Thyroid gland (tissue), 4 donors: ENCODE data around the gene TMEM191C. TPM values are rescaled to one million over a fixed set of nuclear protein-coding genes. Genes with fewer than 3 reads are reported as not detected.
"Not testable (repeated sequence)": the region's sequence is repeated elsewhere in the genome, so short reads cannot be mapped to it uniquely, and the experiment has no call there.

Source experiments
- DNase-seq, 2 donors: peaks; one replicate each; pipeline ENCODE4 v3.0.0-alpha.2; 2019
- H3K27ac ChIP-seq, 3 donors: fragments of 200-600 bp; sonication (generic); 1 replicate in 2 of 3; 2 replicates in 1 of 3; pipeline ENCODE4 v1.5.1; 2016 to 2019; ENCODE audit warnings: mild to moderate bottlenecking in 1 of 3, moderate library complexity in 1 of 3
- H3K27me3 ChIP-seq: fragments of 200-600 bp; sonication (generic); one replicate; pipeline ENCODE4 v1.5.1; 2019
- H3K36me3 ChIP-seq, 2 donors: fragments of 200-600 bp; sonication (generic); one replicate each; pipeline ENCODE4 v1.5.1; 2016 to 2019
- H3K4me1 ChIP-seq, 2 donors: fragments of 200-600 bp; sonication (generic); one replicate each; pipeline ENCODE4 v1.5.1; 2017 to 2019
- H3K4me3 ChIP-seq, 3 donors: fragments of 200-600 bp; sonication (generic); replicated peaks in 1 of 3; 1 replicate in 2 of 3; 2 replicates in 1 of 3; pipeline ENCODE4 v1.5.1; 2016; ENCODE audit warnings: mild to moderate bottlenecking in 1 of 3
- H3K9me3 ChIP-seq: fragments of 200-600 bp; sonication (generic); one replicate; pipeline ENCODE4 v1.5.1; 2017
- POLR2A ChIP-seq, 2 donors: fragments of 450-650 bp; IDR thresholded peaks; one replicate each; pipeline ENCODE4 v1.6.1; 2017; ENCODE audit warnings: antibody characterized with exemption in 2 of 2, mild to moderate bottlenecking in 2 of 2, moderate library complexity in 1 of 2
- WGBS, 2 donors: methylation state at CpG; one replicate each; pipeline ENCODE4 v1.1.5; 2017; 5-methylcytosine and 5-hydroxymethylcytosine counted together
- intact Hi-C: fragments of 100-400 bp; cut with DNase I; formaldehyde crosslinking; loops from one replicate; pipeline ENCODE4 v1.15.1; 2023
- total RNA-seq, 4 donors: library from RNA; depleted of rRNA; stranded (reverse); fragments of >200 nt; gene quantifications; one replicate each; pipeline ENCODE4 v1.2.3, GENCODE V29; 2016
- TF ChIP-seq, protein P1 (sequence below), 6 experiments: fragments of 200-600 bp in 3 of 6; fragments of 450-650 bp in 3 of 6; sonication (generic) in 3 of 6; IDR thresholded peaks; one replicate each; pipeline ENCODE4 v1.5.1; 2016 to 2019; ENCODE audit warnings: antibody characterized with exemption in 6 of 6, mild to moderate bottlenecking in 2 of 6, inconsistent platforms in 1 of 6, moderate library complexity in 1 of 6

TMEM191C gene
- total RNA-seq, 4 donors from 2014 or later, result 0.20 to 3.9 (median 0.91) TPM

DNA sequence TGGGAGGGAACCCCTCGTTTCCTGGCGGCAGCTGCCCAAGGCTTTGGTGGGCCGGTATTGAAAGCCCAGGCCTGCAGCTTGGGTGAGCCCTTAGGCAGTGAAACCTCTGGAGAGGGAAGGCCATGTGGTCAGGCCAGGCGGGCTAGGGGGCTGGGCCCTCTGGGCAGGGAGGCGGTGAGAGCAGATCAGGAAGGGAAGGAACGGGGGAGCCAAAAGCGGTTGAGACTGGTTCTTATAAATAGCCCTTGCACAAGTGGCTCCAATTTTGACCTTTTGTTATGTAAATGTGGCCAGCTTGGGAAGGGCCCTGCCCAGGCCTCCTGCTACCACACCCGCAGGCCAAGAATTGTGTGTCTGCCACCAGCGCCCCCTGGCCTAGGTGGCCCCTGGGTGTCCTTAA is 25.1 kb upstream of the TMEM191C start:
- H3K27me3 ChIP-seq, DNase-seq, intact Hi-C loops, H3K4me3 ChIP-seq, H3K9me3 ChIP-seq, H3K27ac ChIP-seq: not testable (repeated sequence)
- Histone ChIP-seq H3K4me1 (peaks cover 13 to 14% of the 10 kb centered on the region in 2 donors), H3K36me3 (peaks cover 11 to 20% of the 10 kb centered on the region in 2 donors)
- WGBS, 2 donors, result no CpG with 5 or more reads among the region's 9 CpGs

DNA sequence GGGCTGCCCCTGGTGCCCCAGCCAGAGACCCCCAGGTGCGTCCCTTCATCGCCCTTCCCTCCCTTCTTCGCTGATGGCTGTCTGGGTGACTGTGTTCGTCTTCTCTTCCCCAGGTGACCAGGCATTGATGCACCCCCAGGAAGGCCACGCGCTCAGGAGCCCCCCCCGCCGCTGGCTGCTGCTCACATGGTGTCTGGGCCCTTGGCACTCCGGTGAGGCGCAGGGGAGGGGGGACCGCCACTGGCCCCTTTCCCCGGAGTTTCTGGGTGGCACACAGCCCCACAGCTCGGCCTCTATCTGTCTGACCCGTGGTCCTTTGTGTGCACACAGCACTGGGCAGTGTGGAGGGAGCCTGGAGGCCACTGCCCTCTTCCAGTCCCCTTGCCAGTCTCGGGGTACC is 24.5 kb upstream of the TMEM191C start:
- H3K9me3 ChIP-seq, H3K4me3 ChIP-seq, DNase-seq, intact Hi-C loops, H3K27me3 ChIP-seq: not testable (repeated sequence)
- Histone ChIP-seq H3K4me1 (peaks cover 13 to 14% of the 10 kb centered on the region in 2 donors), H3K36me3 (peaks cover 11 to 20% of the 10 kb centered on the region in 2 donors), H3K27ac (peak overlapping the region in 2 of 3 donors; percentile 20 to 33)
- no CpG with 5 or more reads among the region's 15 CpGs for WGBS, 2 donors

DNA sequence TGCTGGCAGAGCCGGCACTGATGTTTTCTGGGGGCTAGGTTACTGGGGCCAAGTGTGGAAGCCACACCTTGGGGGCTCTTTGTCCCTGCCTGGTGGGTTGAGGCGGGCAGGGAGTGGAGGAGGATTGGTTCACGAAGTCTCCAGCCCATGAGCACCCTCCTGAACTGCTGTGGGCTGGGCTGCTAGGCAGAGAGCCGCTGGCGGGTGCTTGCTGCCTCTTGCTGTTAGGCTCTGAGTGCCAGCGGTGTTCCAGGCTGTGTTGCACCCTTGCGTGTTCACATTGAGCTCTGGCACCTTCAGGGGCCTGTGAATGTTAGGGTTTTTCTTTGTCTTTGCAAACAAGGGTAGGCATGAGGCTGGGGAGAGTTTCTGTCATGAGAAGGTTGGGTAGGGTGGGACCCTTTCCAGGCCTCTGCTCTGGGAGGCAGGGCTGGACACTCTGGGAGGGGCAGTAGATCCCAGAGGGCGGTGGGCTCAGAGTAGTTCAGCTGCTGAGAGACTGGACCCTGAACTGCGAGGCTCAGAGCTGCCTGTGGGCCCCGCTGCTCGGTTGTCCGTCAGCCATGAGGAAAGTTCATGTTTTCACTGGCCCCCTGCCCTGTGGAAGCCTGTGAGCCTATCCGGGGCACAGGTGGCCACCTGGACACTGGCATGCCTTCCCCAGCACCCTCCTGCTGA is 24.0 kb upstream of the TMEM191C start:
- TF ChIP-seq, protein P1, sequence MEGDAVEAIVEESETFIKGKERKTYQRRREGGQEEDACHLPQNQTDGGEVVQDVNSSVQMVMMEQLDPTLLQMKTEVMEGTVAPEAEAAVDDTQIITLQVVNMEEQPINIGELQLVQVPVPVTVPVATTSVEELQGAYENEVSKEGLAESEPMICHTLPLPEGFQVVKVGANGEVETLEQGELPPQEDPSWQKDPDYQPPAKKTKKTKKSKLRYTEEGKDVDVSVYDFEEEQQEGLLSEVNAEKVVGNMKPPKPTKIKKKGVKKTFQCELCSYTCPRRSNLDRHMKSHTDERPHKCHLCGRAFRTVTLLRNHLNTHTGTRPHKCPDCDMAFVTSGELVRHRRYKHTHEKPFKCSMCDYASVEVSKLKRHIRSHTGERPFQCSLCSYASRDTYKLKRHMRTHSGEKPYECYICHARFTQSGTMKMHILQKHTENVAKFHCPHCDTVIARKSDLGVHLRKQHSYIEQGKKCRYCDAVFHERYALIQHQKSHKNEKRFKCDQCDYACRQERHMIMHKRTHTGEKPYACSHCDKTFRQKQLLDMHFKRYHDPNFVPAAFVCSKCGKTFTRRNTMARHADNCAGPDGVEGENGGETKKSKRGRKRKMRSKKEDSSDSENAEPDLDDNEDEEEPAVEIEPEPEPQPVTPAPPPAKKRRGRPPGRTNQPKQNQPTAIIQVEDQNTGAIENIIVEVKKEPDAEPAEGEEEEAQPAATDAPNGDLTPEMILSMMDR (IDR thresholded peaks at IDR 0.05), result no peak
- no peak for TF ChIP-seq POLR2A (IDR thresholded peaks at IDR 0.05)
- DNase-seq, result peak; percentile 58 to 60
- H3K9me3 ChIP-seq, result no peaks in the 10 kb centered on the region
- H3K36me3 ChIP-seq, result peaks cover 11 to 20% of the 10 kb centered on the region in 2 donors
- H3K27ac ChIP-seq, result peak overlapping the region; percentile 20 to 33 (median 25)
- no peak overlapping the region for H3K4me3 ChIP-seq
- H3K4me1 ChIP-seq, result peaks cover 17 to 18% of the 10 kb centered on the region in 2 donors
- intact Hi-C loops, result no loop called here
- H3K27me3 ChIP-seq, result no peaks in the 10 kb centered on the region
- 72 to 75% methylated on average over 6 to 8 of the region's 13 CpGs for WGBS, 2 donors

DNA sequence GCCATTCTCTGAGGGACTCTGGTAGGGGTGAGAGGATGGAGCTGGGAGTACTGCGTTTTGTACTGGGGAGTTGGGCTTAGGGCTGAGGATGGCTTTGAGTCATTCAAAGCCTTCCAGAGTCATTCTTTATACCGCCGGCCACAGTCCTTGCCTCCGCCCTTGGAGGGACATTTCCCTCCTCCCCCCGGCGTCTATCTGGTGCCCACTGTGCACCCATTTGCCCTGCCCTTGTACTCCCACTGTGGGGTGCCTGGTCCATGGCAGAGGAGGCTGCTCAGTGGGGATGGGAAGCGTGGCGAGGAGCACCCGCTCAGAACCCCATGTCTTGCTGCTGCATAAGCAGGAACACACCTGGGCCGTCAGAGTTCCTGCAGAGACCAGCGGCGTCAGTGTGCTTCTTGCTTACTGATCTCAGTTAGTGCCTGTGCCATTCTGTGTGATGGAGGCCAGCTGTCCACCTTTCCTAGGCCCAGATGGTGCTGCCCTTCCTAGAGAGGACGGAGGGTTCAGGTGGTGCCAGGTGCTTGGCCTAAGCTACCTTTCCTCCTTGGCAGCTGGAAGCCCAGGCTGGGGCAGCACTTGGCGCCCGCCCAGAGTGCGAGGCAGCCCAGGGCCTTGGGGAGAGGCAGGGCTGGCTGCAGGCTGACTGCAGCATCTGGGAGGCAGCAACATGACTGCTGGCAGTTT is 23.3 kb upstream of the TMEM191C start:
- Histone ChIP-seq H3K9me3 (no peaks in the 10 kb centered on the region), H3K36me3 (peaks cover 11 to 20% of the 10 kb centered on the region in 2 donors), H3K27me3 (no peaks in the 10 kb centered on the region), H3K4me1 (peaks cover 24 to 25% of the 10 kb centered on the region in 2 donors), H3K27ac (peak overlapping the region in 1 of 3 donors; percentile 33), H3K4me3 (no peak overlapping the region)
- 85 to 89% methylated on average over 9 to 13 of the region's 16 CpGs for WGBS, 2 donors
- DNase-seq, result no peak
- TF ChIP-seq, protein P1 (IDR thresholded peaks at IDR 0.05), result no peak
- TF ChIP-seq POLR2A (IDR thresholded peaks at IDR 0.05), result no peak
- intact Hi-C loops, result no loop called here

DNA sequence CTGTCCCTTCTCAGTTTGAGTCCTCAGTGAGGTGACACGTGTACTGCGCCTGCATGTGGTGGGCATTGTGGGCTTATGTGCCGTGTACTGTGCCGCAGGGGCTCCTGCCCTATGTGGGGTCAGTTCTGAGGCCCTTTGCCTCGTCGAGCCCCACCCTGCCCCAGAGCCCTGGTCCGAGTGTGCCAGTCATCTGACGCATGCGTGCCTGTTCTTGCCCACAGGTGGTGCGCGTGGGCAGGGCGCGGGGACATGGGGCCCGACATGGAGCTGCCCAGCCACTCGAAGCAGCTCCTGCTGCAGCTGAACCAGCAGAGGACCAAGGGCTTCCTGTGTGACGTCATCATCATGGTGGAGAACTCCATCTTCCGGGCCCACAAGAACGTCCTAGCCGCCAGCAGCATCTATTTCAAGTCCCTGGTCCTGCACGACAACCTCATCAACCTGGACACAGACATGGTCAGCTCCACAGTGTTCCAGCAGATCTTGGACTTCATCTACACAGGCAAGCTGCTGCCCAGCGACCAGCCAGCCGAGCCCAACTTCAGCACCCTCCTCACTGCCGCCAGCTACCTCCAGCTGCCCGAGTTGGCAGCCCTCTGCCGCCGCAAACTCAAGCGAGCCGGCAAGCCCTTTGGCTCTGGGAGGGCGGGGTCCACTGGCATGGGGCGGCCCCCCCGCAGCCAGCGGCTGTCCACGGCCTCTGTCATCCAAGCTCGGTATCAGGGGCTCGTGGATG is 22.3 kb upstream of the TMEM191C start:
- no peak overlapping the region for H3K27ac ChIP-seq
- H3K4me1 ChIP-seq, result peaks cover 32 to 34% of the 10 kb centered on the region in 2 donors
- TF ChIP-seq, protein P1 (IDR thresholded peaks at IDR 0.05), result no peak
- TF ChIP-seq POLR2A (IDR thresholded peaks at IDR 0.05), result no peak
- no peaks in the 10 kb centered on the region for H3K27me3 ChIP-seq
- peaks cover 11 to 20% of the 10 kb centered on the region in 2 donors for H3K36me3 ChIP-seq
- intact Hi-C loops, result no loop called here
- no peaks in the 10 kb centered on the region for H3K9me3 ChIP-seq
- no peak overlapping the region for H3K4me3 ChIP-seq
- DNase-seq, result no peak
- WGBS, 2 donors, result 91% methylated on average over 27 to 35 of the region's 35 CpGs
